GDM1 (cell line): ENCODE measurements around the gene UBAP2L.
"Not testable (repeated sequence)": the region's sequence is repeated elsewhere in the genome, so short reads cannot be mapped to it uniquely, and the experiment has no call there.

Experiments used
- DNase-seq: peaks from one replicate; lab custom pipeline; 2025; lab: John Stamatoyannopoulos, UW

UBAP2L gene

DNA sequence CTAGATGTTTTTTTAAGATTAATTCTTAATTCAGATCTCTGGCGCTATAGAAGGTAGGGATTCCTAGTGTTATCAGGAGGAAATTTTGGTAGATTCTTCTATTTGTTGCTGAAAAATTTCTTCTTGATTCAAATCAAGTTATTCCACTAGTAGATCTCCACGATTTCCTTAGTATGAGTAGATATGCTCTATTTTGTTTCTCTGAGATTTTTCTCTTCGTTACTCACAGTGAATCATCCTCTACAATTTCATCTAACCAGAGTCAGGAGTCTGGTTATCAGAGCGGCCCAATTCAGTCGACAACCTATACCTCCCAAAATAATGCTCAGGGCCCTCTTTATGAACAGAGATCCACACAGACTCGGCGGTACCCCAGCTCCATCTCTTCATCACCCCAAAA lies 32.9 kb downstream of the UBAP2L start:
- DNase-seq: no peak

DNA sequence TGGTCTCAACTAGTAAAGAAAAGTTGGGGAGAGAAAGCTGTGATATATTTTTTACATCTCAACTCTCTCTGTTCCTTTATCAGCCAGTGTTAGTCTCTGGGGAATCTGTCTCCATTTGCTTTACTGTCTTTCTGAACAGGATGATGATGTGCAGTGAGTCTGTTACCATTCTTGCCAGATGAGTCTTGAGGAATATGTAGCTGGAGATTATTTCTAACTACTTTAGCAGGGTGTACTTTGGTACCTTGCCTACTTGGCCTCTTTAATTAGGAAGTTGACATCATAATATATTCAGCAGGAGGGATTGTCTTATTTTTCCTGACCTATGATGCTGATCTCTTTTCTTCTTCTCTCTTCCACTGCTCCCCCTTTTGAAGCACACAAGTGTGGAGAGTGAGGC lies 35.9 kb downstream of the UBAP2L start:
- no peak for DNase-seq

DNA sequence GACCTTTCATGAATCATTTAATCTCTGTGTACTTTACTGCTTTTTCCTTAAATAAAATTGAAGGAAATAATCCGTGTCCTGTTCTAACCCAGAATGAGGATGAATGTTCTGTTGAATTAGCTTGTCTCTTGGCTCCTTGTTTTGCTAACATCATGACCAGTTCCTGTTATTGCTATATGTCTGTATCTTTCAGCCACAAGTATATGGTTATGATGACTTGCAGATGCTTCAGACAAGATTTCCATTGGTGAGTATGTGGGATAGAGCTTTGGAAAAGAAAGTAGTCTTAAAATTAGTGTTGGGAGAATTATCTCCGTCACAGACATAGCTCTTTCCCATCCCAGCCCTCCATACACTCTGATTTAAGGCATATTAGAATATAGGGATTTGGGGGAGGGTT lies 38.0 kb downstream of the UBAP2L start:
- no peak for DNase-seq

DNA sequence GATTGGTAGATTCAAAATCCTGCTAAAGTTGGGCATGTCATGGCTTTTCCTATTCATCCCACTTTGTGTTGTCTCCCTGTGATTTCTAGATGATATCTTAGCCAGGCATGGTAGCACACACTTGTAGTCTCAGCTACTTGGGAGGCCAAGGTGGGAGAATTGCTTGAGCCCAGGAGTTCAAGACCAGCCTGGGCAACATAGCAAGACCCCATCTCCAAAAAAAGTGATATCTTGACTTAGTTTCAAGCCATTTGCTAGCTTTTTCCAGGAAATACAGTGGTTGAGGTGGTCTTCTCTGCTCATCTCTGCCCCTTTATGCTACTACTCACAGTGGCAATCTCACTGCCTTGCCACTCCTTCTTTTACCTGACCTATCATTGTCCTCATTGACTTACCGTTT lies 39.4 kb downstream of the UBAP2L start:
- DNase-seq: no peak

DNA sequence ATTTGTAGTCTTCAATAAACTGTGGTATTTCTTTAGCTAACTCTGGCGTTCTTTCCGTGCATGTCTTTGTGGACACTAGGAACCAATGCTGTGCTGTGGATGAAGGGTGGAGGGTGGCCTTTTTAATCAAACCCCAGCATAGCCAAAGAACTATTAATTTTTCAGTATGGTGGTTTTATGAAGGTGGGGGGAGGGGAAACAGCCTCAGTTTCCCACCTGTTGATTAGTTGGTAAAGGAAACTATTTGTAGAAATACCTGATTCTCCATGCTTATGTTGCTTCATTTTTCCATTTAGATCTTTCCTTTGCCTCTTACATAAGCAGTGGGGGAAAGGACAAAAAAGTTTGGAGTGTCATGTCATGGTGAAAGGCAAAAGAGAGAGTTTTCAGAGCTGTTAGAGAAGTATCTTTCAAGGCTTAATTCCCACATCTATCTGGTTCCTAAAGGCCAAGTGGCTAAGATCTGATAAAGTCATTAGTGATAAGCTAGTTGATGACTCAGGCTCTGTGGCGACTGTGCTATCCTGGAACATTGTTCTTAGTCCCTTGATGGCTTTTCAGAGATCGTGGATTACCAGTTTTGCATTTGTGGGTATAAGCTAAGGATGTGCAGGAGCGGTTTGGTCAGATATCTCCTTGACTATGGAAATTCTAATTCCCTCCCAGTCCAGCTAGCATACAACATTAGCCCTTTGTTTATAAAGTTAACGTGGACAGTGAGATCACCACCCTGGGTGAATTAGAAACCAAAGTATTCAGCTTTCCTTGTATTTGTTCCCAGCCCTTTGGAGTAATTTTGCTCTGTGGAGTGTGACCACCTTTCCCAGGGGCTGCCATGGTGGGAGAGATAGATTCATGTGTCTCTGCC lies 42.9 kb downstream of the UBAP2L start:
- DNase-seq: no peak

DNA sequence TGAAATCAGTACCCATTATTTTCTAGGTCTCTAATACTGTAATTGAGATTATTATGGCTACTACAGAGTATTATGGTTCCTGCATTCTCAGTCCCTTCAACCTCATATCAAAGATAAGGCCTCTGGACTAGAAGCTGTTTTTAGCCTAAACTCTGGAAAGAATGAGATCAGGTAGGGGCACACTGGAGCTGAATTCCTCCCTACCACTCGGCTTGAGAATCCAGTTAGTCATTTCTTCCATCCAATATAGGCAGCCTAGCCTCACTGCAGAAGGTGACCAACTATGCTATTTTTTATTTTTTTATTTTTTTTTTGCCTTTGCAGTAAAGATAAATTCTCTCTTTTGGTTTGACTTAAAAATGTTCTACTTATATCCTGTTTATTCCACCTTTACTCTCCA lies 43.7 kb downstream of the UBAP2L start:
- no peak for DNase-seq

DNA sequence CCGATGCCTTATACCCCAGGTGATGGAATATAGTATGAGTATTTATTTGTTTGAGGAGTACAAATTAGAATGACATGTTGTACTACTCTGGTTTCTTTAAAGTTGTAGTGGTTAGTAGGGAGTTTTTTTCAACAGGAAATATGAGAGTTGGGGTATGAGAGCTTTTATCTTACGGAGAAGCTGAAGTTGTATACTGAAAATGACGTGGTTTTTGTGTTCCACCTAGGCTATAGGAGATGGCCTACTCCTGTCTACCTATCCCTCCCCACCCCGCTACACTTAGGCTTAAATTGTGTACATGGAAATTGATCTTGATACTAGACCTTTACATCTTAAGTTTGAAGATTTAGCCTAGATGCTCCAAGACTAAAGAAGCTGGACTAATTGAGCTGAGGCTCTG lies 44.8 kb downstream of the UBAP2L start:
- DNase-seq: no peak

DNA sequence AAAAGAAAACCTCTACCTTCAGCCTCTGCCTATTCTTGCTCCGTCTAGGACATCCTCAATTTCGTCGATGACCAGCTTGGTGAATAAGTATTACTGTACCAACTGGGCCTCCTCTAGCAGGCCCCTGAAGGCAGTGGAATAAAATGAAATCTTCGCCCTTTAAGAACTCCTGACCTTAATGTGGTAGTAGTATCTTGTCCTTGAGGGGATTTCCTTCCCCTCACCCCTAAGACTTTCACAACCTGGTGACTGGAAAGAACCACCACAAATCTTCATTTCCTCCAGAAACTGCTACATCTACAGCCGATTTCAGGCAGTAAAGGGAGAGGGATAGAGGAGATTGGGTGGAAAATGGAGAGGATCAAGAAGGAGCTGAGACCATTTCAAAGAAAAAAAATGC lies 50.1 kb downstream of the UBAP2L start:
- DNase-seq: no peak

DNA sequence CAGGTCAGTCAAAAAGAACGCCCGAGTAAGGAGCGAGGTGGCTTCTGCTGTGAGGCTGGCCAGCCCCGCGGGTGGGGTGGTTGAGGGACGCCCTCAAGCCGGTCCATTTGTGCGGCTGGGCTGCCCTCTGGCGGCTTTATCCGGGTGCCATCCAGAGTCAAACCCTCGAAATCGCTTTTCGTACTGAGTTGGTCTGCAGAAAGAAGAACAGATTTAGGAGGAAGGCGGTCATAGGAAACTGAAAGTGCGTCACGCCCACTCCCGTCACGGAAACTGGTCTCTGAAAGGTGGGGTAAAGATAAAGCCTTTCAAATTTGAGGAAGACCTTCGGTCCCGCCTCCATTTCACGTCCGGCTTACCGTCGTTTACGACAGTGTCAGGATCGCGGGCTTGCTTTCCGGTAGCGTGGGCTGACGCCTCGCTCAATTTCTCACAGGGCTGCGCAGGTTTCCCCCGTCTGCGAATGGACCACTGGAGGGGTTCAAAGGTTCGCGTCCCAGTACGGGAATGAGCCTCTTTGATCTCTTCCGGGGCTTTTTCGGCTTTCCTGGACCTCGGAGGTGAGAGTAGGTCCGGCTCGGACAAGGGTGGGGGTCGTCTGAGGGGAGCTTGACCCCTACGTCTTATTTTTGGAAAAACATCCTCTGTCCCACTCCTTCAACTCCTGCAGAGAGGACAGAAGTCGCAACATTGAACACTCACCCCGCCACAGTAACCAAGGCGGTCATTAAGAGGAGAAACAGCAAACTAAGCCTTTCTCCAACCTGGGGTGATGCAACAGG lies 51.7 kb downstream of the UBAP2L start, which contains the start of gene HAX1:
TSS of gene HAX1 (plus strand) at position 413 of the 782 bp plus-strand sequence. CDS start at position 508, 95 bp downstream.
- peak; percentile 95 for DNase-seq

DNA sequence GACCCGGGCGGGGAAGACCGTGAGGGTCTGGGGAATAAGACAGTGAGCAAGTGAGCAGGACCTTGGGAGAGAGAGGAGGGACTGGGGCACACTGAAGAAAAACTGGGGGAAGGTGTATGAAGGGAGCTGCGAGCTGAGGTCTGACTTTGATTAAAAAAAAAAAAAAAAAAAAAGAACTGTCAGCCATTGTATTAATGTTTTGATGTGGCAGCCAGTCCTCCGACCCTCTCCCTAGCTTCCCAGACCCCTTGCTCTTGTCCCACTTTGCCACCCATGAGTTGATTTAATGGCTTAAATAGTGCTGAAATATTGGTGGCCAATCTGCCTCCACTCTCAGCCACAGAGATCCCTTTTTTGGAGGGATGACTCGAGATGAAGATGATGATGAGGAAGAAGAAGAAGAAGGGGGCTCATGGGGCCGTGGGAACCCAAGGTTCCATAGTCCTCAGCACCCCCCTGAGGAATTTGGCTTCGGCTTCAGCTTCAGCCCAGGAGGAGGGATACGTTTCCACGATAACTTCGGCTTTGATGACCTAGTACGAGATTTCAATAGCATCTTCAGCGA lies 52.3 kb downstream of the UBAP2L start:
- DNase-seq: no peak

DNA sequence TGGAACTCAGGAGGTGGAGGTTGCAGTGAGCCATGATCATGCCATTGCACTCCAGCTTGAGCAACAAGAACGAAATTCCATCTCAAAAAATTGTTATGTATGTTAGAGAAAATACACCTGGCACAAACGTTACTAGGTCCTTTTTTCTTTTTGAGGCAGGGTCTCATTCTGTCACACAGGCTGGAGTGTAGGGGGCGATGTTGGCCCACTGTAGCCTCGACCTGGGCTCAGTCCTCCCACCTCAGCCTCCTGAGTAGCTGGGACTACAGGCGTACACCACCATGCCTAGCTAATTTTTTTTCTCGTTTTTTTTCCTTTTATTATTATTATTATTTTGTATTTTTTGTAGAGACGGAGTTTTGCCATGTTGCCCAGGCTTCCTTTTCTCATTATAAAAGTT lies 56.0 kb downstream of the UBAP2L start:
- no peak for DNase-seq

DNA sequence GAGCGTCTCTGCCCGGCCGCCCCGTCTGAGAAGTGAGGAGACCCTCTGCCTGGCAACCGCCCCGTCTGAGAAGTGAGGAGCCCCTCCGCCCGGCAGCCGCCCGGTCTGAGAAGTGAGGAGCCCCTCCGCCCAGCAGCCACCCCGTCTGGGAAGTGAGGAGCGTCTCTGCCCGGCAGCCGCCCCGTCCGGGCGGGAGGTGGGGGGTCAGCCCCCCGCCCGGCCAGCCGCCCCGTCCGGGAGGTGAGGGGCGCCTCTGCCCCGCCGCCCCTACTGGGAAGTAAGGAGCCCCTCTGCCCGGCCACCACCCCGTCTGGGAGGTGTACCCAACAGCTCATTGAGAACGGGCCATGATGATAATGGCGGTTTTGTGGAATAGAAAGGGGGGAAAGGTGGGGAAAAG lies 66.8 kb downstream of the UBAP2L start:
- DNase-seq: not testable (repeated sequence)

DNA sequence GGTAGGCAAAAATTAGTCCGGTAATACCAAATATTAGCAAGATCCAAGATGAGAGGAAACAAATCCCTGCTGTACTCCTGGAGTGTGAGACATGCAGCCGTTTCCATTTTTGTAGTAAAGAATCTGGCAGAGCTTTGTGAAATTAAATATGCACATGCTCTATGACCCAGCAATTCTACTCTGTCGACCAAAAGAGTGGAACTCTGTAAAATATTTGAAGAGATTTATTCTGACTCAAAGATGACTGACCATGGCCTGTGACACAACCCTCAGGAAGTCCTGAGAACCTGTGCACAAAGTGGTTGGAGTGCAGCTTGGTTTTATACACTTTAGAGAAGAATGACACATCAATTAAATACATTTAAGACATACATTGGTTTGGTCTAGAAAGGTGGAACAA lies 67.9 kb downstream of the UBAP2L start:
- DNase-seq: no peak

DNA sequence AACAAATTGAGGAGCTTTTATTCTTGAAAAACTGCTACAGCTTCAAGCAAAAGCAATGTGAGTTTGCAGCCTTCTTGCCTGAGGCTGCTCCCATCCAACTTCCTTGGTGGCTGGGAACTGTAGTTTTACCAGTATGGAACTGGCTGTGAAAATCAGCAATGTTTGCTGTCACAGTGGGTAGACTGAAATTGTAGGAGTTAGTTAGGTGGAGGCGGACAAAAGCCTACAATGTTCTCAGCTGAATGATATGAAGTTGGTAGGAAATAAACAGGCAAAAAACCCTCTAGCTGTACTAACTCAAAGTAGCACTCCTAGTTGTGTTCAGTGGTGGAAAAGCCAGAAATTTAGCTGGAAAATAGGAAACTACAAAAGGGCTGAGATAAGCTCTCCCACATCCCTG lies 70.2 kb downstream of the UBAP2L start:
- no peak for DNase-seq

DNA sequence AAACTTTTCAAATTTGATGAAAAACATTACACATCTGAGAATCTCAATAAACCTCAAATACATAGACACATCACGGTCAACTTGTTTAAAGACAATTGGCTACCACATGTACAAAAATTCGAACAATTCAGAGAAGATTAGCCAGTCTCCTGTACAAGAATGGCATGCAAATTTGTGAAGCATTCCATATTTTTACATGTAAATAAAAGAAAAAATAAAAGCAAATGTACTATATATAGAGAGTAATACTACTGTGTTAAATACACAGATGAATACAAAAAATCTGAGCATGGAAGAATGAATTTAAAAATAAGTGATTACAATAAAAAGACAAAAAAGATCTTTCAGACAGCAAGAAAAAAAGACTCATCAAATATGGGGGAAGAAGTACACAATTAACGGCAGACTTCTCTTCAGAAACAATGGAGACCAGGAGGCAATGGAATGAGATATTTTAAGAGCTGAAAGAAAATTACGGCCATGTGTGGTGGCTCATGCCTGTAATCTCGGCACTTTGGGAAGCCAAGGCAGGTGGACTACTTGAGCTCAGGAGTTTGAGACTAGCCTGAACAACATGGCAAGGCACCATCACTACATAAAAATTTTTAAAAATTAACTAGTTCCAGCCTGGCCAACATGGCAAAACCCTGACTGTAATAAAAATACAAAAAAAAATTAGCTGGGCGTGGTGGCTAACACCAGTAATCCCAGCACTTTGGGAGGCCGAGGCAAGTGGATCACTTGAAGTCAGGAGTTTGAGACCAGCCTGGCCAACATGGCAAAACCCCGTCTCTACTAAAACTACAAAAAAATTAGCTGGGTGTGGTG lies 74.9 kb downstream of the UBAP2L start:
- DNase-seq: no peak

DNA sequence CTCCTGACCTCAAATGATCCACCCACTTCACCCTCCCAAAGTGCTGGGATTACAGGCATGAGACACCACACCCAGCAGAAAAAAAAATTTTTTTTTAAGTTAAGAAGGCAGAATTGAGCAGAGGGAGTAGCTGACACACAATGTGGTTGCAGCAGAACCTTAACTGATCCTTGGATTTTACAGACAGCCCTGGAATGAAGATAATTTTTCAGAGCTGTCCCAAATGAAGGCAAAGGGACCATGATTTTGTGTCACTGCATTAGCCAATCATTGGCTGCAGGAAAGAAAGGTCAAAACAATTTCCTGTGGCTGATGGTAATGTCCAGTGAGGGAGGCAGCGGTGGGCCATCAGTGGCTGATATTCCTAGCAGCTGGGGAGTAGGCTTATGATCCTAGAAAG lies 80.8 kb downstream of the UBAP2L start:
- no peak for DNase-seq

DNA sequence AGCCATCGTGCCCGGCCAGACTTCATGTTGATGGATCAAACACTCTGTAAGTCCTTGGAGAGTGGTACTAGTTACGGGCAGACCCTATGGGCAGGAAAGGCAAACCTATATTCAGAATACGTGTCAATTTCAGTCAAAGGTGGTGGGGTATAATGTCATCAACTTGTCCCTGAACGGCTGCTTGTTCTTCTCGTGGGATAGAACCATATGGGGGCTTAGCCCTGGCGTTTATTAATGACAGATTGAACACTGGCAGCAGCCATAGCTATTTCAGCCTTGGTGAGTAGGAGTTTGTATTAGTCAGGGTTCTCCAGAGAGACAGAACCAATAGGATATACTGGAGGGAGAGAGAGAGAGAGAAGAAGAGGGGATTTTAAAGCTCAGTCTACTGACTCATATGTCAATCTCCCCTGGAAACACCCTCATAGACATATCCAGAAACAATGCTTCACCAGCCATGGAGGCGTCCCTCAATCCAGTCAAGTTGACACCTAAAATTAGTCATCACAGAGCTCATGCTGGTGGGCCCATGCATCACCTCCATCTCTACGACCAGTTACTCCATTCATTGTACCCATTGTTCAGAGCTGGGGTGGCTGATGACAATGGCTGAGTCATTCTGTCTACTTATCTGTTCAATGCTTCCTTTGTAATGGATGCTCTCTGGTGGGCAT lies 84.0 kb downstream of the UBAP2L start:
- DNase-seq: no peak

DNA sequence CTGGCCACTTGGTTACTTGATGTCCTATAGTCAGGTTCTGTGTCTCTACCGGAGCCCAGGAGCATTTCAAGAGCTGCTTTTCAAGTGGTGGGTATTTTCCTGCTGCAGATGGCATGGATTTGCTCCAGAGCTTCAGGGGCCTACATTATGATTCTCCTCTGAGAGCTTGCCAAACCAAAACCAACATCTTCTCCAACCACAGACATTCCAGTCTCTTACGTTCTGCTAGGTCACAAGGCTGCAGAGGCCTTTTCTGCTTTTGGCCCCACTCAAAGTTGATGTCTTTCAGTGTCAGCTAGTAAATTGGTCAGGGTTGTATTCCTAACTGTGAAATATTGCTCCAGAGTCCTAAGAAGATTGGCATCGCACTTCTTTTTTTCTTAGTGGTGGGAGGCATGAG lies 85.4 kb downstream of the UBAP2L start:
- no peak for DNase-seq

DNA sequence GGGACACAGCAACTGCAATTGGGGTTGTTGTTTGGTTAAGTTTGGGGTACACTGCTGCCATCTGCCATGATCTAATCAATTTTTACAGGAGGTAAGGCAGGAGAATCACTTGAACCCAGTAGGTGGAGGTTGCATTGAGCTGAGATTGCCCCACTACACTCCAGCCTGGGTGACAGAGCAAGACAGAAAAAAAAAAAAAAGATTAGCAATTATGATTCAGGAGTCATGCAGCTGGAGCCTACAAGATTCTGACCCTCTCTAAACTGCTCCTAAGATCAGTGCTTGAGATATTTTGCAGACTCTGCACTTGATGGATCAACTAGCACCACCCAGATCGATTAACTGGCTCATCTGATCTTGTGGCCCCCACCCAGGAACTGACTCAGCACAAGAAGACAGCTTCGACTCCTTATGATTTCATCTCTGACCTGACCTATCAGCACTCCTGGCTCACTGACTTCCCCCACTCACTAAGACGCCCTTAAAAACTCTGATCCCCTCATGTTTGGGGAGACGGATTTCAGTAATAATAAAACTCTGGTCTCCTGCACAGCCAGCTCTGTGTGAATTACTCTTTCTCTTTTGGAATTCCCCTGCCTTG lies 87.0 kb downstream of the UBAP2L start:
- not testable (repeated sequence) for DNase-seq

DNA sequence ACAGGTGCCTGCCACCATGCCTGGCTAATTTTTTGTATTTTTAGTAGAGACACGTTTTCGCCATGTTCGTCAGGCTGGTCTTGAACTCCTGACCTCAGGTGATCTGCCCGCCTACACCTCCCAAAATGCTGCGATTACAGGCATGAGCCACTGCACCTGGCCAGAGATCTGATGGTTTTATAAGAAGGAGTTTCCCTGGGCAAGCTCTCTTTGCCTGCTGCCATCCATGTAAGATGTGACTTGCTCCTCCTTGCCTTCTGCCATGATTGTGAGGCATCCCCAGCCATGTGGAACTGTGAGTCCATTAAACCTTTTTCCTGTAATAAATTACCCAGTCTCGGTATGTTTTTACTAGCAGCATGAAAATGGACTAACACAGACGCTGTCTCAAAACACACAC lies 88.4 kb downstream of the UBAP2L start:
- DNase-seq: not testable (repeated sequence)
